ENCODE results near the gene TMEM126B.
"Not testable (repeated sequence)": the region's sequence is repeated elsewhere in the genome, so short reads cannot be mapped to it uniquely, and the experiment has no call there.

Gene TMEM126B

DNA sequence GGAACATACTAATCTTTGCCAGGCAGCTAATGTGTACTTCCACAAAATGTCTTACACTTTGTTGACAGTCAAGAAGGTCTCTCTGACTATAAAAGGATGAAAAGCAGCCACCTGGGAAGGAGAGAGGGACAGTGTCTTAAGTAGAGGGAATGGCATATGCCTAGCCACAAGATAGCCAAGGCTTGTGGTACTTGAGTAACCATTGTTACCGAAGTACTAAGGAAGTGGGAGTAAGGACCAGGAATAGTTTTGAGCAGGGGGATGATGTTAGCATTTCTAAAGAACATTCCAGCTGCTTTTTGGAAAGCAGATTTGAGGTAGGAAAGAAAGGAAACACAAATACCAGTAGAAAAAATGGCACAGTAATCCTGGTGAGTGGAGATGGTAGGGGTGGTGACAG, 22.7 kb downstream of the TMEM126B start:
- no peak for DNase-seq

DNA sequence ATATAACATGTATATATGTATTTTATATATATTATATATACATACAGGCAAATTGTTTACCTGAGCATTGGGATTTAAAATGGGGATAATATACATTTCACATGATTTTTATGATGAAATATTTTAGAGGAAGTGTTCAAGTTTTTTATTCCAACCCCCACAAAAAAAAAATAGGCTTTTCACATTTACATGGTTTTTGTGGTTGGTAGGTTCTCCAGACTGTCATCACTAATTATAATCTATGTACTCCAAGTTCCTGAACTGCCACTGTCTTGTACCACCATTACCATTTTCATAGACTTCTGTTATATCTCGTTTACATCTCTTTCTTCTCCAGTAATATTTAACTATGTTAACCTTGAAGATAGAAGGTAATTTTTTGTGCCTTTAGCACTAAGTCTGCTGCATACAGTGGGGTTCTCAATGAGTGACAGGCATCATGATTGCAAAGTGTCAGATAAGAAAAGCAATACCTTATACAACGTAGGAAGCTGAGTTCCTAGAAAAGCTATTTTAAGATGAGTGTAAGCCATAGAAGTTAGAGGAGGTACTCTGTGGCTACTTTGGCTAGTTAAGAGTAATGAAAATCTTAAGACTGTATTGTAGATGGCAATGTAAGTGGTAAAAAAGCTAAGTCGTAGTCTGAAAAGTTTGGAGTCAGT, 24.5 kb downstream of the TMEM126B start:
- DNase-seq: no peak

DNA sequence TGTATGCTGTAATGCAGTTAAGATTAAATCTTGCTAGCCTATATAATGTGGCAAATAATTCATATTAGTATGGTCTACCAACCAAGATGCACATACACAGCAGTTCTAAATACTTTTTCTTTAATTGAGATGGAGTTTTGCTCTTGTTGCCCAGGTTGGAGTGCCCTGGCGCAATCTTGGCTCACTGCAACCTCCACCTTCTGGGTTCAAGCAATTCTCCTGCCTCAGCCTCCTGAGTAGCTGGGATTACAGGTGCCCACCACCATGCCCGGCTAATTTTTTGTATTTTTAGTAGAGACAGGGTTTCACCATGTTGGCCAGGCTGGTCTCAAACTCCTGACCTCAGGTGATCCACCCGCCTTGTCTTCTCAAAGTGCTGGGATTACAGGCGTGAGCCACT, 25.9 kb downstream of the TMEM126B start:
- DNase-seq: not testable (repeated sequence)

- DNase-seq: no peak
Measured at GRCh38 chr11:85656777-85657176, 28.4 kb downstream of the TMEM126B start.

DNA sequence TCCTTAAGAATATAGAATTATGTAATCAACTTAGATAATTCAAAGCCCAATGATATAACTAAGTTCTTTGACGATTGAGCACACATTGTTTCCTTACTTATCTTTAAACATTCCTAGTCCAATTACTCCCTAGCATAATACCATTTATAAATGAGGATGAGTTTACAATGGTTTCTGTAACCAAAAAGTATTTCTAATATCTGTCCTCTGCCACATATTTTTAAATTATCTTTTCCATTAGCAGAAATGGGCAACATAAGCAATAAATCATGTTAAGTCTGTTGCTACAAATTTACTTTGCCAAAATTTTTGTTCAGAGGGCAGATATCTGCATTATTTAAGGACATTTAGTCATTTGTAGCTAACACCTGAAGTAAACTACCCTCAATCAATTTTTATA, 29.8 kb downstream of the TMEM126B start:
- no peak for DNase-seq

DNA sequence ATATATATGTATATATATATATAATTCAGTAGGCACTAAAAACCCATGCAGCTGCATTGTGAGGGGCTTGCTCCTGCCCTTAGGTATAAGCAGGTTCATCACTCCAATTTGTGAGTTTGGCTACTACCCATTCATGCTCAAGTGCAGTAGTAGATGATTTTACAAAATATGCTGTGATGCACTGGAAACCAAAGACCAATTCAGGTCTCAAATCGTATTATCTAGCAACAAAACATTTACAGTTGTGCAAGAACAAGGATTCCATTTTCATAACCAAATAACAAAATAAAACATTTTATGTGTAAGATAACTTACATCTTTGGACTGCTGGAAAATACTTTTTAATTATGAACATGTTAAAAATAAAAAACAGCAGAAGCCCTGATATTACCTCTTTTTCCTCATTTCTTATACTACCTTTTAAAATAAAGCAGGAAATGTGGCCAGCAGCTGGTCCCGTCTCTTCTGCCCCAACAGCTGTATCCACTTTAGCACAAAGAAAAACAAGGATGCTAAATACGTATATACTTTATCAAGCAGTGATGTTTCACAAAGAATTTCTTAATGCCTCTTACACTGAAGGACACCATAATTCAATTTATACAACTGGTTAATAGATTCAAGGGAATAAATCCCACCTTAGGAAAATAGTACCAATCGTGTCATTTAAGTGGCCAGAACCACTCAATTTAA, 33.7 kb downstream of the TMEM126B start:
- DNase-seq: no peak

DNA sequence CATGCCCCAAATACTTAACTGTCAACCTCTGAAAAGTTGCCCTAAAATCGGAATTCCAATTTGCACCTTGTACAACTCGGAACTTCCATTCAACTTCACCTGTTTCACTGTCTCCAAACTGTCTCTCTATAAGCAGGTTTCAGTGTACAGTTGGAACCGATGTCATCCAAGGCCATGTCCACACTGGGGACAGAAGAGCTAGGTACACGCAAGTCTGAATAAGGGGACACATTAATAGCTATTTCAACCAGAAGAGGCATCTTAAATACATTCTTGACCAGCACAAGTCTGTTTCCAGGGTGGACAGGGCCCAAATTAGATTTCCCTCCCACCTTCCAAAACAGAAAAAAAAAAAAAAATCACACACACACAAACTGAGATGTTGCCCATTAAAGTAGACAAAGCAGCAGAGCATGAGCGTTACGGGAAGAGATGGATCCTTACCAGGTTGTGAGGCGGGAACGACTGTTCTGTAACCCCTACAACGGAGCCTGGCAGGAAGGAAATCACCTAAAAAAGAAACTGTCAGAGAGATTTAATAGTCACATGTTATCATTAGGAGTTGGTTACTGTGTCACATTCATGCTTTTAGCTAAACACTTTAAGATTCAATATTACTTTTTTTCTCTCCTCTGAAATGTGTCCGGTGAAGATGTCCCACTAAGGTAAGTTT, 34.8 kb downstream of the TMEM126B start:
- DNase-seq: no peak

- DNase-seq: no peak
Measured at GRCh38 chr11:85663753-85664614, 35.6 kb downstream of the TMEM126B start.

GRCh38 chr11:85664615-85665481, 36.5 kb downstream of the TMEM126B start, which contains the start of gene CREBZF:
Gene CREBZF, minus strand, starts transcription at chr11:85665129. Its CDS starts 254 bp downstream, at chr11:85664875.
- peak; percentile 86 for DNase-seq

- no peak for DNase-seq
Measured at GRCh38 chr11:85665733-85666132, 37.3 kb downstream of the TMEM126B start.

DNA sequence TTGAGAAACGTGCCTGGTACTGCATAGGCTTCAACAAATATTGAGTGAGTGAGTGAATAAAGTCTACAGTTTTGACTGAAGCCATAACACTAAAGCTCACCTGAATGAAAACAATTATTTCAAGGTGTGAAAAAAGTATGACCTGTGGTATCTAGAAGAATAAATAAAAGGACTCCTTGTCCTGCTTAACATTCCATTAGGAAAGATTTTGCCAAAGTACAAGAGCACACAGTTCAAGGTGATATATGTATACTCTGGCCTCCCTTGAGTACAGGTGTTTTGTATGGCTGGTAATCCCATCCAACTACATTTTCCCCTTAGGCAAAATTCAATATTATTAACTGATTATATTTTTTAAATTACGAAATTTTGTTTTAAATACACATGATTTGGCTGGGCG, 38.3 kb downstream of the TMEM126B start:
- DNase-seq: no peak

GRCh38 chr11:85668157-85668556, 39.8 kb downstream of the TMEM126B start:
- no peak for DNase-seq

DNA sequence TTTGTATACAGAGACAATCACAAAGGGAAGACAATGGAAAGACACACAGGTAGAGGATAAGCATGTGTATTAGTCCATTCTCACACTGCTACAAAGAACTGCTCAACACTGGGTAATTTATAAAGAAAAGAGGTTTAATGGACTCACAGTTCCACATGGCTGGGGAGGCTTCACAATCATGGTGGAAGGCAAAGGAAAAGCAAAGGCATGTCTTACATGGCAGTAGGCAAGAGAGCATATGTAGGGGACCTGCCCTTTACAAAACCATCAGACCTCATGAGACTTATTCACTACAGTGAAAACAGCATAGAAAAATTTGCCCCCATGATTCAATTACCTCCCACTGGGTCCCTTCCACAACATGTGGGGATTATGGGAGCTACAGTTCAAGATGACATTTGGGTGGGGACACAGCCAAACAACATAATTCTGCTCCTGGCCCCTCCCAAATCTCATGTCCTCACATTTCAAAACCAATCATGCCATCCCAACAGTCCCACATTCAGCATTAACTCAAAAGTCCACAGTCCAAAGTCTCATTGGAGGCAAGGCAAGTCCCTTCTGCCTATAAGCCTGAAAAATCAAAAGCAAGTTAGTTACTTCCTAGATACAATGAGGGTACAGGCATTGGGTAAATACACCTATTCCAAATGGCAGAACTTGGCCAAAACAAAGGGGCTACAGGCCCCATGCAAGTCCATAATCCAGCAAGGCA, 42.7 kb downstream of the TMEM126B start:
- DNase-seq: not testable (repeated sequence)

GRCh38 chr11:85672105-85672902, 43.9 kb downstream of the TMEM126B start:
- no peak for DNase-seq

GRCh38 chr11:85673393-85673792, 45.0 kb downstream of the TMEM126B start:
- DNase-seq: no peak

DNA sequence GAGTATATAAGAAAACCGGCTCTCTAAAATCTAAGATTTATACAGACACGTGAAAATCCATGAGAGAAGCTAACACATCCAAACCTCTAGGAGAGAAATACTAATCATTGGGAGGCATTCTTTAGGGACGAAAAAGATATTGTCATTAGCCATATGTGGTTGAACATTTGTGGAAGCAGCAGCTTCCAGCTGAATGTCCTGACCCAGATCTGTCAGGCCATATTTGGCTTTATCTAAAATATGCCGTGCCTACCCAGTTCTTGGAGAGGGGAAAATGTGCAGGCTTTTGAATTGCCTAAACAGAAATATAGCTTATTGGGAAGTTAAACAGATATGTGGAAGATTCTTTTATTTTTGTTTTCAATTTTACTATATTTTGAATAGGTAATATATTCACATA, 51.2 kb downstream of the TMEM126B start:
- DNase-seq: no peak

- DNase-seq: no peak
Measured at GRCh38 chr11:85680897-85681296, 52.5 kb downstream of the TMEM126B start.

GRCh38 chr11:85682330-85683305, 54.2 kb downstream of the TMEM126B start:
- DNase-seq: no peak

DNA sequence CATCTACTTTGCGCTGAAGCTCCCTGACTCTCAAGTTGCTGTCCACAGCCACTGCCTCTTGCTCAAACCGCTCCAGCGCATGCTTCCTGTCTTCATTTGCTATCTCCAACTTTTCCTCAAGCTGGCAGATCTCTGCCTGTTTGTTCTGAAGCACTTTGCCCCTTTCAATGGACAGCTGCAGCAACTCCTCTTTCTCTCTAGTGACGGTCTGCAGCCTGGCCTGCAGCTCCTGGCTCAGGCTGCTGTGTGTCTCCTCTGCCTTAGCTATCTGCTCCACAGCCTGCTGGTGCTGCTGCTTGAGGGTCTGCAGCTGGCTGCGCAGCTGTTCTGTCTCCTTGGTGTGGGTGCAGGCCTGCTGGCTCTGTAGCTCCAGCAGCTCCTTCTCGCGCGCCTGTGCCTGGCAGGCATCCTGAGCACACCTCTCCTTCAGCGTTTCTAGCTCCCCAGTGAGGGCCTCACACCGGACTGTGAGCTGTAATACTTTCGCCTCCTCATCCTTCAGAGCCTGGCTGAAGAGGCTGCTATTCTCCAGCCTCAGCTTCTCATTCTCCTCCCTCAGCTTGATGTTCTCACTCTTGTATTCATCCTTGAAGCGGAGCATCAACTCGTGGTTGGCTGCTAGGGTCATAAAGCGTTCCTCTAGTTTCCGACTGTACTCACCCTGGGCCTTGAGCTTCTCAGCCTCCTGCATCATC, 56.9 kb downstream of the TMEM126B start:
- no peak for DNase-seq
